ENCODE measurements around the gene APBB1IP. TPM values are rescaled to one million over a fixed set of nuclear protein-coding genes. Genes with fewer than 3 reads are reported as not detected.

APBB1IP gene
- total and polyA plus RNA-seq, 9 of the 15 experiments (the other 6 are each of a cell fraction or from before 2014, with no cell fraction given) = 0.03 to 0.11 (median 0.06) TPM; not detected in 4

DNA sequence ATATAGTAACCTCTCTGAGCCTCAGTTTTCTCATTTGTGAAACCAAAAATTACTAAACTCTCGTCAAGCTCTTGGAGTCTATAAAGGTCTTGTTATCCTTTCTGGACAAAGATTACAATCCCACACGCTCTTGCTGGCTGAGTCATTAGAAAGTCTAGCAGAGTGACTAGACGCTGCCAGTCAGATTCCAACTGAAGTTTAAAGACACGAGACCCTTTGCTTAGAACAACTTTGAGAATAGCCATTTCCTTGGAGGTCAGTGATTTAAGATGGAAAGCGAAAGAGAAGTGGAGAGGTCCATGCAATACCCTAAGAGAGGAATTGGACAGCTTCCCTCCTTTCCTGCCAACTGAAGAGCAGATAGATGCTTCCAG is 119.5 kb downstream of the APBB1IP start:
- no peaks in the 10 kb centered on the region for H3K9me3 ChIP-seq (replicated peaks; ENCODE audit: control insufficient read depth, insufficient read depth, low read depth, low read length)
- ChIA-PET POLR2A (interaction anchor here (0.6 kb wide), 1 partner anchor 1494 kb away, joined by 4 read pairs; no protein-coding TSS in a partner anchor), CTCF (ENCODE audit: low intra/inter-chr PET ratio) (interaction anchor here (1.2 to 2.5 kb wide), 2 partner anchors 223 to 832 kb away, joined by 5 to 8 read pairs; no protein-coding TSS in a partner anchor)
- no peaks in the 10 kb centered on the region for H3K9me1 ChIP-seq (ENCODE audit: control insufficient read depth, insufficient read depth, low read length)
- ATAC-seq (no peak), DNase-seq (ENCODE audit: extremely low read depth in 1 of 4, low spot score in 3 of 4) (no peak), FAIRE-seq (no peak)
- in situ Hi-C loops (cut with MboI) = loop anchor here (10.0 to 25.0 kb wide), 2 partner anchors 223 to 845 kb away; no protein-coding TSS in a partner anchor
- no peak overlapping the region for H3K9ac ChIP-seq (ENCODE audit: insufficient read depth in 1 of 2, low read depth in 2 of 2, low read length in 2 of 2)
- H3K4me1 ChIP-seq (replicated peaks in 1 of 2; ENCODE audit: control insufficient read depth in 2 of 2, insufficient read depth in 2 of 2, low read length in 2 of 2) = no peaks in the 10 kb centered on the region
- no peak overlapping the region for H3K4me2 ChIP-seq (ENCODE audit: insufficient read depth, low read length)
- no peaks in the 10 kb centered on the region for H4K20me1 ChIP-seq (replicated peaks; ENCODE audit: control insufficient read depth, insufficient read depth, low read length)
- BruUV-seq (replicated peaks) = no TSS peak
- no peaks in the 10 kb centered on the region for H3K36me3 ChIP-seq (ENCODE audit: control insufficient read depth, insufficient read depth, low read length)
- no peaks in the 10 kb centered on the region for H3K79me2 ChIP-seq (ENCODE audit: control insufficient read depth, insufficient read depth, low read length)
- 0% methylated on average over 5 of the region's 5 CpGs for WGBS (ENCODE audit: insufficient coverage, low coverage, missing lambda C conversion rate)
- H3K27me3 ChIP-seq (ENCODE audit: control insufficient read depth in 2 of 2, insufficient read depth in 2 of 2, low read length in 2 of 2) = peaks cover 3 to 11% of the 10 kb centered on the region in 2 experiments; a peak in 2 of 5 replicates
- intact Hi-C loops (cut with micrococcal nuclease) = loop anchor here (1.0 to 10.0 kb wide), 5 partner anchors 222 to 830 kb away; no protein-coding TSS in a partner anchor
- no peak overlapping the region for H3K4me3 ChIP-seq
- no peak overlapping the region for H3K27ac ChIP-seq (ENCODE audit: extremely low read depth, low read depth, low read length)
- no peak overlapping the region for H2AFZ ChIP-seq (ENCODE audit: low read depth, low read length)
- TF ChIP-seq RFX7 (CRISPR knock-in tag; IDR thresholded peaks at IDR 0.05) (no peak), NCOA2 (IDR thresholded peaks at IDR 0.05; ENCODE audit: partially characterized antibody in 2 of 2) (no peak), HEY1 (CRISPR knock-in tag; IDR thresholded peaks at IDR 0.05; ENCODE audit: borderline replicate concordance) (no peak), HSF4 (CRISPR knock-in tag; IDR thresholded peaks at IDR 0.05; ENCODE audit: borderline replicate concordance) (no peak), KDM4B (IDR thresholded peaks at IDR 0.05; ENCODE audit: borderline replicate concordance in 2 of 2, low read depth in 1 of 2) (no peak), CBFA2T3 (IDR thresholded peaks at IDR 0.05) (no peak)

Data from K562 (cell line).